Stimulated activated CD4-positive, alpha-beta T cell treated with anti-CD3 and anti-CD28 coated beads, TNF-alpha, amount 100 ng/mL, for 24 hours (primary cell): ENCODE measurements around the gene ZNF223.

Experiments
- DNase-seq, 3 experiments: peaks; one replicate each; pipeline ENCODE4 v3.0.0-alpha.2; 2020; ENCODE audit warnings: low read depth in 3 of 3

The ZNF223 gene

GRCh38 chr19:44071824-44072542, 20.1 kb downstream of the ZNF223 start, which contains the start of gene ZNF284:
Gene ZNF284, plus strand, starts transcription at chr19:44072159. Its CDS starts 4,231 bp downstream, at chr19:44076390.
- DNase-seq, result peak; percentile 71 to 80 (median 79)

GRCh38 chr19:44072543-44073401, 20.9 kb downstream of the ZNF223 start:
- no peak for DNase-seq

- no peak for DNase-seq
Observed at GRCh38 chr19:44076325-44076724, 24.5 kb downstream of the ZNF223 start.

- no peak for DNase-seq
Observed at GRCh38 chr19:44092108-44092507, 40.3 kb downstream of the ZNF223 start.

GRCh38 chr19:44093931-44094765, 42.3 kb downstream of the ZNF223 start, which contains the start of gene ZNF224:
Gene ZNF224, plus strand, starts transcription at chr19:44094361. Its CDS starts 3,513 bp downstream, at chr19:44097874.
- peak; percentile 66 to 82 (median 77) for DNase-seq

- no peak for DNase-seq
Observed at GRCh38 chr19:44107751-44108150, 55.9 kb downstream of the ZNF223 start.

- no peak for DNase-seq
Observed at GRCh38 chr19:44109458-44109857, 57.6 kb downstream of the ZNF223 start.

GRCh38 chr19:44111910-44112463, 60.2 kb downstream of the ZNF223 start:
- DNase-seq, result no peak

- no peak for DNase-seq
Observed at GRCh38 chr19:44112802-44113137, 60.9 kb downstream of the ZNF223 start.

- peak; percentile 72 to 82 (median 77) for DNase-seq
Observed at GRCh38 chr19:44113138-44113783, 61.4 kb downstream of the ZNF223 start, which contains the start of gene ZNF225. Gene ZNF225, plus strand, starts transcription at chr19:44113399. Its CDS starts 2,429 bp downstream, at chr19:44115828.

GRCh38 chr19:44113784-44114390, 62.1 kb downstream of the ZNF223 start:
- no peak for DNase-seq
